GM12874 (cell line): ENCODE measurements around the gene ZCCHC2.

Experiments
- CTCF ChIP-seq: IDR thresholded peaks from 2 replicates; pipeline ENCODE4 v1.5.1; 2011; ENCODE audit warnings: low read depth, mild to moderate bottlenecking, control low read depth, low read length, moderate library complexity; ENCODE audit not compliant: insufficient read depth

The ZCCHC2 gene

GRCh38 chr18:62512996-62513395 lies 9.8 kb upstream of the ZCCHC2 start:
- TF ChIP-seq CTCF: no peak

- no peak for TF ChIP-seq CTCF
Observed at GRCh38 chr18:62514570-62514969, 8.3 kb upstream of the ZCCHC2 start.

GRCh38 chr18:62516242-62516641 lies 6.6 kb upstream of the ZCCHC2 start:
- TF ChIP-seq CTCF: no peak

- no peak for TF ChIP-seq CTCF
Observed at GRCh38 chr18:62518460-62519375, 4.1 kb upstream of the ZCCHC2 start.

GRCh38 chr18:62519684-62520083 lies 3.1 kb upstream of the ZCCHC2 start:
- TF ChIP-seq CTCF: no peak

- TF ChIP-seq CTCF: no peak
Observed at GRCh38 chr18:62521082-62521481, 1.7 kb upstream of the ZCCHC2 start.

GRCh38 chr18:62521593-62521992 lies 1.2 kb upstream of the ZCCHC2 start:
- no peak for TF ChIP-seq CTCF
